ENCODE measurements around the gene SON. TPM values are rescaled to one million over a fixed set of nuclear protein-coding genes. Genes with fewer than 3 reads are reported as not detected.
A peak's percentile ranks its signal among the peaks of the same experiment; 100 is the strongest.
"Not testable (repeated sequence)": the region's sequence is repeated elsewhere in the genome, so short reads cannot be mapped to it uniquely, and the experiment has no call there.

The SON gene
- total RNA-seq, 2 experiments from 2014 or later = 243 to 352 TPM

- H3K4me2 ChIP-seq (ENCODE audit: low read length) = no peak overlapping the region
- DNase-seq (ENCODE audit: low spot score) = no peak
- no peaks in the 10 kb centered on the region for H3K4me1 ChIP-seq (ENCODE audit: insufficient read depth, low read length, poor library complexity, severe bottlenecking)
- no peak overlapping the region for H3K27ac ChIP-seq (ENCODE audit: low read depth, low read length, poor library complexity, severe bottlenecking)
- CTCF ChIA-PET (ENCODE audit: unreplicated experiment) = no interaction called here
- peaks cover 45% of the 10 kb centered on the region; the same call in 1 of the 2 replicates for H3K79me2 ChIP-seq (ENCODE audit: insufficient read depth, low read depth, low read length)
- no TSS peak for BruUV-seq (replicated peaks)
- H3K9me2 ChIP-seq (ENCODE audit: insufficient read depth, low read length) = no peaks in the 10 kb centered on the region
- no peak overlapping the region for H3K4me3 ChIP-seq (ENCODE audit: low read depth, low read length, poor library complexity, severe bottlenecking)
- no peak overlapping the region for H2AFZ ChIP-seq (ENCODE audit: low read length)
- no peaks in the 10 kb centered on the region for H3K9me3 ChIP-seq (ENCODE audit: low read length)
- POLR2A ChIA-PET = interaction anchor here (0.7 to 1.6 kb wide), 3 partner anchors 10 to 523 kb away, joined by 3 to 5 read pairs (median 3); no protein-coding TSS in a partner anchor
- intact Hi-C loops (cut with micrococcal nuclease; ENCODE audit: unreplicated experiment) = no loop called here
- H4K20me1 ChIP-seq (ENCODE audit: insufficient read depth, low read length) = peaks cover 10% of the 10 kb centered on the region; the same call in 1 of the 2 replicates
- H3K36me3 ChIP-seq (ENCODE audit: insufficient read depth, low read length) = peaks cover 94% of the 10 kb centered on the region
- TF ChIP-seq CTCF (conservative IDR thresholded peaks at IDR 0.05; ENCODE audit: low read length) = no peak
- no peak for TF ChIP-seq EZH2phosphoT487 (IDR thresholded peaks at IDR 0.05; ENCODE audit: borderline replicate concordance, low read depth, low read length)
Observed at GRCh38 chr21:33568448-33568847, 25.6 kb downstream of the SON start.

GRCh38 chr21:33569991-33570390 lies 27.2 kb downstream of the SON start:
- Histone ChIP-seq H4K20me1 (ENCODE audit: insufficient read depth, low read length) (0 out of 2 replicates have a peak, but pooled peaks cover 3% of the 10 kb centered on the region), H3K9me3 (ENCODE audit: low read length) (no peaks in the 10 kb centered on the region), H2AFZ (ENCODE audit: low read length) (no peak overlapping the region), H3K4me2 (ENCODE audit: low read length) (no peak overlapping the region), H3K4me1 (ENCODE audit: insufficient read depth, low read length, poor library complexity, severe bottlenecking) (no peaks in the 10 kb centered on the region), H3K79me2 (ENCODE audit: insufficient read depth, low read depth, low read length) (peaks cover 40% of the 10 kb centered on the region; the same call in 1 of the 2 replicates), H3K9me2 (ENCODE audit: insufficient read depth, low read length) (no peaks in the 10 kb centered on the region), H3K4me3 (ENCODE audit: low read depth, low read length, poor library complexity, severe bottlenecking) (no peak overlapping the region), H3K36me3 (ENCODE audit: insufficient read depth, low read length) (peaks cover 94% of the 10 kb centered on the region), H3K27ac (ENCODE audit: low read depth, low read length, poor library complexity, severe bottlenecking) (no peak overlapping the region)
- BruUV-seq (replicated peaks) = TSS peak; percentile 1
- ChIA-PET CTCF (ENCODE audit: unreplicated experiment) (no interaction called here), POLR2A (interaction anchor here (0.6 to 1.1 kb wide), 3 partner anchors 12 to 39 kb away, joined by 3 to 4 read pairs (median 4); no protein-coding TSS in a partner anchor)
- DNase-seq (ENCODE audit: low spot score) = no peak
- intact Hi-C loops (cut with micrococcal nuclease; ENCODE audit: unreplicated experiment) = no loop called here
- TF ChIP-seq CTCF (conservative IDR thresholded peaks at IDR 0.05; ENCODE audit: low read length) (no peak), EZH2phosphoT487 (IDR thresholded peaks at IDR 0.05; ENCODE audit: borderline replicate concordance, low read depth, low read length) (no peak)

- Histone ChIP-seq H3K9me2 (ENCODE audit: insufficient read depth, low read length) (no peaks in the 10 kb centered on the region), H3K79me2 (ENCODE audit: insufficient read depth, low read depth, low read length) (peaks cover 25% of the 10 kb centered on the region; the same call in 1 of the 2 replicates), H2AFZ (ENCODE audit: low read length) (no peak overlapping the region), H3K9me3 (ENCODE audit: low read length) (no peaks in the 10 kb centered on the region), H3K4me3 (ENCODE audit: low read depth, low read length, poor library complexity, severe bottlenecking) (no peak overlapping the region), H3K4me1 (ENCODE audit: insufficient read depth, low read length, poor library complexity, severe bottlenecking) (no peaks in the 10 kb centered on the region), H3K27ac (ENCODE audit: low read depth, low read length, poor library complexity, severe bottlenecking) (no peak overlapping the region), H3K4me2 (ENCODE audit: low read length) (no peak overlapping the region), H4K20me1 (ENCODE audit: insufficient read depth, low read length) (0 out of 2 replicates have a peak, but pooled peaks cover 1% of the 10 kb centered on the region), H3K36me3 (ENCODE audit: insufficient read depth, low read length) (peaks cover 99% of the 10 kb centered on the region)
- CTCF ChIA-PET (ENCODE audit: unreplicated experiment) = no interaction called here
- intact Hi-C loops (cut with micrococcal nuclease; ENCODE audit: unreplicated experiment) = no loop called here
- BruUV-seq (replicated peaks) = no TSS peak
- no peak for DNase-seq (ENCODE audit: low spot score)
- POLR2A ChIA-PET = interaction anchor here (0.6 to 0.8 kb wide), 4 partner anchors 15 to 499 kb away, joined by 3 to 4 read pairs (median 3); no protein-coding TSS in a partner anchor
- TF ChIP-seq EZH2phosphoT487 (IDR thresholded peaks at IDR 0.05; ENCODE audit: borderline replicate concordance, low read depth, low read length) (no peak), CTCF (conservative IDR thresholded peaks at IDR 0.05; ENCODE audit: low read length) (no peak)
Observed at GRCh38 chr21:33572350-33572749, 29.5 kb downstream of the SON start.

GRCh38 chr21:33576741-33577141 lies 33.9 kb downstream of the SON start:
- H3K9me2 ChIP-seq (ENCODE audit: insufficient read depth, low read length); H3K4me1 ChIP-seq (ENCODE audit: insufficient read depth, low read length, poor library complexity, severe bottlenecking); H3K4me3 ChIP-seq (ENCODE audit: low read depth, low read length, poor library complexity, severe bottlenecking); H2AFZ ChIP-seq (ENCODE audit: low read length); H3K9me3 ChIP-seq (ENCODE audit: low read length); H4K20me1 ChIP-seq (ENCODE audit: insufficient read depth, low read length); DNase-seq (ENCODE audit: low spot score); H3K4me2 ChIP-seq (ENCODE audit: low read length); H3K27ac ChIP-seq (ENCODE audit: low read depth, low read length, poor library complexity, severe bottlenecking); intact Hi-C loops (cut with micrococcal nuclease; ENCODE audit: unreplicated experiment); CTCF ChIA-PET (ENCODE audit: unreplicated experiment): not testable (repeated sequence)
- POLR2A ChIA-PET = interaction anchor here (0.7 kb wide), 1 partner anchor 1191 kb away, joined by 5 read pairs; no protein-coding TSS in a partner anchor
- H3K36me3 ChIP-seq (ENCODE audit: insufficient read depth, low read length) = peaks cover 98% of the 10 kb centered on the region
- peaks cover 25% of the 10 kb centered on the region; the same call in 1 of the 2 replicates for H3K79me2 ChIP-seq (ENCODE audit: insufficient read depth, low read depth, low read length)
- BruUV-seq (replicated peaks) = TSS peak; percentile 76
